Endodermal cell (in vitro differentiated cells): ENCODE results near the gene AKT3. TPM values are rescaled to one million over a fixed set of nuclear protein-coding genes. Genes with fewer than 3 reads are reported as not detected.

Source experiments
- DNase-seq: peaks from one replicate; pipeline ENCODE4 v3.0.0-alpha.2; 2017
- H3K27ac ChIP-seq: 2 replicates; pipeline ENCODE4 v1.5.1; 2013; ENCODE audit warnings: mild to moderate bottlenecking, low read depth, low read length, moderate library complexity
- H3K27me3 ChIP-seq: 2 replicates; pipeline ENCODE4 v1.6.1; 2013; ENCODE audit warnings: mild to moderate bottlenecking, low read length, moderate library complexity; ENCODE audit not compliant: insufficient read depth, control insufficient read depth, poor library complexity, severe bottlenecking
- H3K36me3 ChIP-seq: 2 replicates; pipeline ENCODE4 v1.7.0; 2013; ENCODE audit warnings: mild to moderate bottlenecking, low read length, moderate library complexity; ENCODE audit not compliant: control insufficient read depth, insufficient read depth
- H3K4me1 ChIP-seq: one replicate; pipeline ENCODE4 v1.7.0; 2013; ENCODE audit warnings: low read length; ENCODE audit not compliant: control insufficient read depth, insufficient read depth
- H3K4me3 ChIP-seq: 2 replicates; pipeline ENCODE4 v1.5.1; 2013; ENCODE audit warnings: mild to moderate bottlenecking, low read length, moderate library complexity
- H3K9ac ChIP-seq: 2 replicates; pipeline ENCODE4 v1.6.1; 2013; ENCODE audit warnings: mild to moderate bottlenecking, low read length, moderate library complexity; ENCODE audit not compliant: poor library complexity, severe bottlenecking; ENCODE audit errors: extremely low read depth
- H3K9me3 ChIP-seq: 2 replicates; pipeline ENCODE4 v1.6.1; 2013; ENCODE audit warnings: mild to moderate bottlenecking, low read length, moderate library complexity; ENCODE audit not compliant: control insufficient read depth
- H3K27ac Mint-ChIP-seq: 2 replicates; pipeline ENCODE4 v1.8.0; 2020; ENCODE audit warnings: mixed read lengths
- H3K27me3 Mint-ChIP-seq: 2 replicates; pipeline ENCODE4 v1.8.0; 2021; ENCODE audit warnings: mild to moderate bottlenecking, mixed read lengths; ENCODE audit not compliant: insufficient read depth
- H3K36me3 Mint-ChIP-seq: 2 replicates; pipeline ENCODE4 v1.8.0; 2020; ENCODE audit warnings: low read depth, mixed read lengths
- H3K4me1 Mint-ChIP-seq: 2 replicates; pipeline ENCODE4 v1.8.0; 2020; ENCODE audit warnings: mixed read lengths
- H3K4me3 Mint-ChIP-seq: 2 replicates; pipeline ENCODE4 v1.8.0; 2020; ENCODE audit warnings: mild to moderate bottlenecking, moderate library complexity, mixed read lengths
- H3K9me3 Mint-ChIP-seq: 2 replicates; pipeline ENCODE4 v1.8.0; 2020; ENCODE audit warnings: mild to moderate bottlenecking, mixed read lengths
- WGBS, 2 experiments: methylation state at CpG; one replicate each; pipeline versions ENCODE4 v1.1.5 to v1.1.7; 2013; ENCODE audit warnings: missing lambda C conversion rate in 2 of 2, mixed read lengths in 1 of 2; ENCODE audit not compliant: insufficient coverage in 1 of 2, insufficient read length in 1 of 2; 5-methylcytosine and 5-hydroxymethylcytosine counted together
- total RNA-seq, 2 donors: library from RNA; stranded (reverse); fragmentation: NEBNext Ultra II Directional in 1 of 2; extraction: Animal tissue kit (Norgen Biotek cat#: 25700) in 1 of 2; gene quantifications; 2 replicates in 1 of 2; 3 replicates in 1 of 2; pipeline ENCODE4 v1.2.1, GENCODE V29; 2021
- TF ChIP-seq, protein P1 (sequence below): fragments of 200-600 bp; sonication (generic); conservative IDR thresholded peaks from 2 replicates; pipeline ENCODE4 v1.5.0; 2021; ENCODE audit warnings: antibody characterized with exemption, mild to moderate bottlenecking

AKT3 gene
- total RNA-seq, 2 donors from 2014 or later, result 38.2 to 49.1 TPM

GRCh38 chr1:243806310-243806709 lies 43.7 kb downstream of the AKT3 start:
- Histone ChIP-seq H3K4me3 (no peak overlapping the region), H3K4me1 (no peaks in the 10 kb centered on the region), H3K27ac (no peak overlapping the region), H3K9me3 (peaks cover 9% of the 10 kb centered on the region), H3K9ac (no peak overlapping the region), H3K36me3 (no peaks in the 10 kb centered on the region), H3K27me3 (no peaks in the 10 kb centered on the region)
- no peaks in the 10 kb centered on the region for H3K27me3 Mint-ChIP-seq
- DNase-seq, result no peak
- H3K9me3 Mint-ChIP-seq, result peaks cover 34% of the 10 kb centered on the region
- no peak overlapping the region for H3K4me3 Mint-ChIP-seq
- H3K4me1 Mint-ChIP-seq, result no peaks in the 10 kb centered on the region
- no peak overlapping the region for H3K27ac Mint-ChIP-seq
- TF ChIP-seq, protein P1, sequence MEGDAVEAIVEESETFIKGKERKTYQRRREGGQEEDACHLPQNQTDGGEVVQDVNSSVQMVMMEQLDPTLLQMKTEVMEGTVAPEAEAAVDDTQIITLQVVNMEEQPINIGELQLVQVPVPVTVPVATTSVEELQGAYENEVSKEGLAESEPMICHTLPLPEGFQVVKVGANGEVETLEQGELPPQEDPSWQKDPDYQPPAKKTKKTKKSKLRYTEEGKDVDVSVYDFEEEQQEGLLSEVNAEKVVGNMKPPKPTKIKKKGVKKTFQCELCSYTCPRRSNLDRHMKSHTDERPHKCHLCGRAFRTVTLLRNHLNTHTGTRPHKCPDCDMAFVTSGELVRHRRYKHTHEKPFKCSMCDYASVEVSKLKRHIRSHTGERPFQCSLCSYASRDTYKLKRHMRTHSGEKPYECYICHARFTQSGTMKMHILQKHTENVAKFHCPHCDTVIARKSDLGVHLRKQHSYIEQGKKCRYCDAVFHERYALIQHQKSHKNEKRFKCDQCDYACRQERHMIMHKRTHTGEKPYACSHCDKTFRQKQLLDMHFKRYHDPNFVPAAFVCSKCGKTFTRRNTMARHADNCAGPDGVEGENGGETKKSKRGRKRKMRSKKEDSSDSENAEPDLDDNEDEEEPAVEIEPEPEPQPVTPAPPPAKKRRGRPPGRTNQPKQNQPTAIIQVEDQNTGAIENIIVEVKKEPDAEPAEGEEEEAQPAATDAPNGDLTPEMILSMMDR, result no peak
- peaks cover 42% of the 10 kb centered on the region for H3K36me3 Mint-ChIP-seq

DNA sequence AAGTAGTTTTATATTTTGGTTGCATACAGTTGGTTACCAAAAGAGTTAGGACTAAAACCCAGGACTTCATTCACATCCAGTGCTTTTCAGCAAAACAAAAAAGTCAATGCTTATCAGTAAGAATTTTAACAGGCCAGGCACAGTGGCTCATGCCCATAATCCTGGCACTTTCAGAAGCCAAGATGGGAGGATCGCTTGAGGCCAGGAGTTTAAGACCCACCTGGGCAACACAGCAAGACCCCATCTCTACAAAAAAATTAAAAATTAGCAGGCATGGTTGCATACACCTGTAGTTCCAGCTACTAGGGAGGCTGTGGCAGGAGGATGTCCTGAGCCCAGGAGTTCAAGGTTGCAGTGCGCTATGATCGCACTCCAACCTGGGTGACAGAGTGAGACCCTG lies 47.3 kb downstream of the AKT3 start:
- DNase-seq, result no peak
- Mint-ChIP-seq H3K9me3 (peaks cover 14% of the 10 kb centered on the region), H3K36me3 (peaks cover 21% of the 10 kb centered on the region), H3K27me3 (no peaks in the 10 kb centered on the region), H3K4me1 (no peaks in the 10 kb centered on the region), H3K4me3 (no peak overlapping the region), H3K27ac (no peak overlapping the region)
- 96 to 100% methylated on average over 1 to 3 of the region's 3 CpGs for WGBS, 2 experiments
- Histone ChIP-seq H3K27me3 (no peaks in the 10 kb centered on the region), H3K9me3 (peaks cover 9% of the 10 kb centered on the region), H3K36me3 (no peaks in the 10 kb centered on the region), H3K9ac (no peak overlapping the region), H3K27ac (no peak overlapping the region), H3K4me1 (no peaks in the 10 kb centered on the region), H3K4me3 (no peak overlapping the region)
- TF ChIP-seq, protein P1, result no peak

DNA sequence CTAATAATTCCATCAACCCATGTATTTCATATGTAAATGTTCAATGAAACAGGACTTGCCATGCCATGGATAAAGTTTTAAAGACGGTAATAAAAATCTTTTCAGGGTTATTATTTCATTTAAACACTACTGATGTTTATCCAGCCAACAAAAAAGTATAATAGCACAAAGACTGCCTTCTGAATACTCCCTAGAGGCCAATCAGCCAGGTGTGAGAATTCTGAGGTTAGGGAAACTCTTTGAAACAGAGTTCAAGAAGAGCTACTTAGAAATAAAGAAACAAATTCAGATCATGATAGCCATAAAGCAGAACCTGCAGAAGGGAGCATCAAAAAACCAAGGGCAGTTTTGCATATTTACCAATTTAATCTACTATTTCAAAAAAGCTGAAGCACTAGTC lies 48.7 kb downstream of the AKT3 start:
- Mint-ChIP-seq H3K36me3 (peaks cover 12% of the 10 kb centered on the region), H3K4me1 (no peaks in the 10 kb centered on the region), H3K4me3 (no peak overlapping the region), H3K9me3 (peaks cover under 1% of the 10 kb centered on the region), H3K27ac (no peak overlapping the region), H3K27me3 (no peaks in the 10 kb centered on the region)
- peaks cover 4% of the 10 kb centered on the region for H3K36me3 ChIP-seq
- H3K9ac ChIP-seq, result no peak overlapping the region
- H3K4me1 ChIP-seq, result no peaks in the 10 kb centered on the region
- H3K4me3 ChIP-seq, result no peak overlapping the region
- H3K9me3 ChIP-seq, result no peaks in the 10 kb centered on the region
- no peak for DNase-seq
- H3K27me3 ChIP-seq, result no peaks in the 10 kb centered on the region
- no peak overlapping the region for H3K27ac ChIP-seq
- 100% methylated on average over 1 of the region's 1 CpG; no CpG with 5 or more reads in 1 of the 2 experiments for WGBS, 2 experiments
- TF ChIP-seq, protein P1, result no peak
